ENCODE data around the gene DYSF.

DYSF gene

GRCh38 chr2:71521436-71521950 is 68.1 kb downstream of the DYSF start:
- H3K4me3 ChIP-seq (ENCODE audit: low read depth, low read length), result no peak overlapping the region
- TF ChIP-seq CTCF (IDR thresholded peaks at IDR 0.05; ENCODE audit: low read depth, low read length, missing control alignments), result no peak
- DNase-seq (ENCODE audit: low read depth), result no peak
- in situ Hi-C loops (cut with HindIII; ENCODE audit: low sequenced_read_pairs), result no loop called here

GRCh38 chr2:71524476-71524875 is 71.1 kb downstream of the DYSF start:
- H3K4me3 ChIP-seq (ENCODE audit: low read depth, low read length), result no peak overlapping the region
- in situ Hi-C loops (cut with HindIII; ENCODE audit: low sequenced_read_pairs), result no loop called here
- DNase-seq (ENCODE audit: low read depth), result no peak
- no peak for TF ChIP-seq CTCF (IDR thresholded peaks at IDR 0.05; ENCODE audit: low read depth, low read length, missing control alignments)

- no peak for TF ChIP-seq CTCF (IDR thresholded peaks at IDR 0.05; ENCODE audit: low read depth, low read length, missing control alignments)
- DNase-seq (ENCODE audit: low read depth), result no peak
- no peak overlapping the region for H3K4me3 ChIP-seq (ENCODE audit: low read depth, low read length)
- in situ Hi-C loops (cut with HindIII; ENCODE audit: low sequenced_read_pairs), result loop anchor here (5.0 kb wide), 2 partner anchors 61 to 229 kb away; no protein-coding TSS in a partner anchor
Measured at GRCh38 chr2:71526141-71526540, 72.8 kb downstream of the DYSF start.

GRCh38 chr2:71526975-71527374 is 73.6 kb downstream of the DYSF start:
- in situ Hi-C loops (cut with HindIII; ENCODE audit: low sequenced_read_pairs), result loop anchor here (5.0 kb wide), 2 partner anchors 60 to 230 kb away; no protein-coding TSS in a partner anchor
- DNase-seq (ENCODE audit: low read depth), result no peak
- TF ChIP-seq CTCF (IDR thresholded peaks at IDR 0.05; ENCODE audit: low read depth, low read length, missing control alignments), result no peak
- H3K4me3 ChIP-seq (ENCODE audit: low read depth, low read length), result no peak overlapping the region

- H3K4me3 ChIP-seq (ENCODE audit: low read depth, low read length), result no peak overlapping the region
- DNase-seq (ENCODE audit: low read depth), result no peak
- no peak for TF ChIP-seq CTCF (IDR thresholded peaks at IDR 0.05; ENCODE audit: low read depth, low read length, missing control alignments)
- in situ Hi-C loops (cut with HindIII; ENCODE audit: low sequenced_read_pairs), result loop anchor here (5.0 kb wide), 2 partner anchors 59 to 231 kb away; no protein-coding TSS in a partner anchor
Measured at GRCh38 chr2:71528131-71528591, 74.8 kb downstream of the DYSF start.

GRCh38 chr2:71528749-71529148 is 75.4 kb downstream of the DYSF start:
- DNase-seq (ENCODE audit: low read depth), result no peak
- no peak for TF ChIP-seq CTCF (IDR thresholded peaks at IDR 0.05; ENCODE audit: low read depth, low read length, missing control alignments)
- in situ Hi-C loops (cut with HindIII; ENCODE audit: low sequenced_read_pairs), result loop anchor here (5.0 kb wide), 2 partner anchors 59 to 231 kb away; no protein-coding TSS in a partner anchor
- H3K4me3 ChIP-seq (ENCODE audit: low read depth, low read length), result no peak overlapping the region

Data from astrocyte of the cerebellum (primary cell).